ENCODE measurements around the gene HOXB5. TPM values are rescaled to one million over a fixed set of nuclear protein-coding genes. Genes with fewer than 3 reads are reported as not detected.

The HOXB5 gene
- total RNA-seq, 1 experiment from 2014 or later = 19.8 TPM

GRCh38 chr17:48642843-48643696 is 49.5 kb upstream of the HOXB5 start:
- Histone ChIP-seq H2AFZ (ENCODE audit: low read depth, low read length, poor library complexity, severe bottlenecking) (no peak overlapping the region), H4K20me1 (ENCODE audit: insufficient read depth) (no peaks in the 10 kb centered on the region), H3K27ac (ENCODE audit: low read depth, low read length) (no peak overlapping the region), H3K9me2 (ENCODE audit: insufficient read depth) (no peaks in the 10 kb centered on the region), H3K4me1 (ENCODE audit: control insufficient read depth in 1 of 2, insufficient read depth in 2 of 2, low read length in 2 of 2) (peaks cover 17 to 47% of the 10 kb centered on the region in 2 experiments; a peak in 3 of 4 replicates), H3K9me3 (ENCODE audit: control insufficient read depth in 1 of 2, insufficient read depth in 1 of 2, low read depth in 1 of 2, low read length in 2 of 2) (no peaks in the 10 kb centered on the region), H3K36me3 (ENCODE audit: control insufficient read depth in 1 of 2, insufficient read depth in 2 of 2, low read length in 2 of 2) (peaks cover 0 to 15% of the 10 kb centered on the region in 2 experiments; a peak in 1 of 4 replicates), H3K4me3 (replicated peaks in 1 of 2; ENCODE audit: low read depth in 1 of 2, low read length in 2 of 2) (no peak overlapping the region), H3K9ac (ENCODE audit: low read length) (0 out of 2 replicates have a peak overlapping the region, but pooled peaks have one; percentile 4), H3K27me3 (ENCODE audit: insufficient read depth, low read length) (no peaks in the 10 kb centered on the region), H3K79me2 (ENCODE audit: insufficient read depth, low read length) (peaks cover 90% of the 10 kb centered on the region), H3K4me2 (ENCODE audit: low read length) (no peak overlapping the region)
- no peak for TF ChIP-seq YY1 (IDR thresholded peaks at IDR 0.05; ENCODE audit: extremely low read depth, insufficient replicate concordance, low read depth, low read length)
- no peak for TF ChIP-seq ZNF274 (IDR thresholded peaks at IDR 0.05; ENCODE audit: low read depth, low read length)
- TF ChIP-seq, protein P1, sequence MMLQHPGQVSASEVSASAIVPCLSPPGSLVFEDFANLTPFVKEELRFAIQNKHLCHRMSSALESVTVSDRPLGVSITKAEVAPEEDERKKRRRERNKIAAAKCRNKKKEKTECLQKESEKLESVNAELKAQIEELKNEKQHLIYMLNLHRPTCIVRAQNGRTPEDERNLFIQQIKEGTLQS (IDR thresholded peaks at IDR 0.05) = no peak
- TF ChIP-seq EZH2 (IDR thresholded peaks at IDR 0.05) = no peak
- no peak for TF ChIP-seq JUND (IDR thresholded peaks at IDR 0.05)
- no peak for TF ChIP-seq POLR2A (IDR thresholded peaks at IDR 0.05; ENCODE audit: borderline replicate concordance, extremely low read depth, insufficient read depth, insufficient read length)
- TF ChIP-seq CEBPB (IDR thresholded peaks at IDR 0.05; ENCODE audit: low read depth) = no peak
- TF ChIP-seq EGR1 (IDR thresholded peaks at IDR 0.05; ENCODE audit: low read depth) = no peak
- no peak for TF ChIP-seq RAD21 (IDR thresholded peaks at IDR 0.05; ENCODE audit: low read depth)
- TF ChIP-seq POLR2AphosphoS5 (IDR thresholded peaks at IDR 0.05; ENCODE audit: low read depth, low read length) = no peak
- TF ChIP-seq SIN3A (IDR thresholded peaks at IDR 0.05; ENCODE audit: low read depth) = no peak
- TF ChIP-seq, protein P2, sequence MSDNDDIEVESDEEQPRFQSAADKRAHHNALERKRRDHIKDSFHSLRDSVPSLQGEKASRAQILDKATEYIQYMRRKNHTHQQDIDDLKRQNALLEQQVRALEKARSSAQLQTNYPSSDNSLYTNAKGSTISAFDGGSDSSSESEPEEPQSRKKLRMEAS (IDR thresholded peaks at IDR 0.05) = no peak
- TF ChIP-seq FOSL1 (IDR thresholded peaks at IDR 0.05; ENCODE audit: low read depth) = no peak
- no peak for TF ChIP-seq CTCF (IDR thresholded peaks at IDR 0.05 in 2 of 3, conservative IDR thresholded peaks at IDR 0.05 in 1 of 3; ENCODE audit: borderline replicate concordance in 1 of 3, insufficient read depth in 1 of 3, low read depth in 2 of 3, low read length in 2 of 3)
- TF ChIP-seq SP1 (IDR thresholded peaks at IDR 0.05; ENCODE audit: low read depth) = no peak
- no peak for TF ChIP-seq EZH2phosphoT487 (IDR thresholded peaks at IDR 0.05; ENCODE audit: borderline replicate concordance)
- no peak for TF ChIP-seq REST (IDR thresholded peaks at IDR 0.05; ENCODE audit: low read depth)
- TF ChIP-seq SRF (IDR thresholded peaks at IDR 0.05; ENCODE audit: low read depth) = no peak
- intact Hi-C loops (cut with micrococcal nuclease) = no loop called here
- ChIA-PET RAD21 (ENCODE audit: low non-redundant PET in 1 of 2, low total read pairs in 2 of 2, uncharacterized antibody in 2 of 2, unreplicated experiment in 2 of 2) (no interaction called here), POLR2A (no interaction called here), CTCF (no interaction called here)
- DNase-seq (ENCODE audit: low read depth, low spot score) (no peak), ATAC-seq (no peak)
- no TSS peak for BruUV-seq (replicated peaks)

Data from HCT116 (cell line).